GM12878 (cell line): Measurements from ENCODE around the gene VANGL1. TPM values are rescaled to one million over a fixed set of nuclear protein-coding genes. Genes with fewer than 3 reads are reported as not detected.

Source experiments
- ATAC-seq: fragments of 200-7000 bp; cut with Tn5 transposase; 3 replicates; pipeline ENCODE4 v1.9.1; 2020; ENCODE audit warnings: mild to moderate bottlenecking, moderate library complexity
- BruUV-seq: library from RNA; stranded (reverse); fragments of 400-500 nt; replicated peaks from 2 replicates; lab custom pipeline; 2021; lab: Mats Ljungman, UMichigan
- CTCF ChIA-PET: fragments of 300-600 bp; sonication (Branson Sonifier 250); formaldehyde crosslinking; extraction: SDS; loops from one replicate; lab custom pipeline; 2021; ENCODE audit warnings: inconsistent platforms; lab: Yijun Ruan, JAX
- POLR2A ChIA-PET: fragments of 350-600 bp; formaldehyde crosslinking; extraction: SDS; loops from one replicate; lab custom pipeline; 2021; ENCODE audit warnings: inconsistent platforms; lab: Charles Lee
- RAD21 ChIA-PET: fragments of 300-600 bp; sonication (Branson Sonifier 250); formaldehyde crosslinking; loops from one replicate; lab custom pipeline; 2023; ENCODE audit warnings: antibody characterized with exemption; ENCODE audit not compliant: unreplicated experiment; lab: Charles Lee
- SMC1A ChIA-PET: fragments of 300-600 bp; sonication (Branson Sonifier 250); formaldehyde crosslinking; loops from one replicate; lab custom pipeline; 2023; ENCODE audit not compliant: unreplicated experiment, uncharacterized antibody; lab: Charles Lee
- DNase-seq: peaks from one replicate; pipeline ENCODE4 v3.0.0-alpha.2; 2011; ENCODE audit warnings: low read depth, low spot score
- FAIRE-seq: peaks from 3 replicates; lab custom pipeline; 2011; peaks lifted over from hg19 to GRCh38; lab: Jason Lieb, UNC
- H2AFZ ChIP-seq: 2 replicates; pipeline ENCODE4 v1.6.0; 2011; ENCODE audit warnings: low read depth, low read length, control low read depth; ENCODE audit not compliant: control insufficient read depth
- H3K27ac ChIP-seq: 2 replicates; pipeline ENCODE4 v1.5.1; 2011; ENCODE audit warnings: control low read depth; ENCODE audit not compliant: control insufficient read depth, insufficient read depth
- H3K27me3 ChIP-seq, 2 experiments: replicated peaks in 1 of 2; 2 replicates each; pipeline versions ENCODE4 v1.6.0 to v1.6.1; 2011; ENCODE audit warnings: low read length in 1 of 2; ENCODE audit not compliant: control insufficient read depth in 2 of 2, insufficient read depth in 2 of 2
- H3K36me3 ChIP-seq, 2 experiments: 2 replicates each; pipeline ENCODE4 v1.5.1; 2011; ENCODE audit warnings: low read length in 1 of 2; ENCODE audit not compliant: control insufficient read depth in 2 of 2, insufficient read depth in 2 of 2
- H3K4me1 ChIP-seq: 2 replicates; pipeline ENCODE4 v1.6.1; 2011; ENCODE audit warnings: mild to moderate bottlenecking, low read length, moderate library complexity, mixed read lengths; ENCODE audit not compliant: control insufficient read depth, insufficient read depth
- H3K4me2 ChIP-seq: 2 replicates; pipeline ENCODE4 v1.6.0; 2011; ENCODE audit warnings: control low read depth; ENCODE audit not compliant: control insufficient read depth, insufficient read depth
- H3K4me3 ChIP-seq: fragments of 200-600 bp; sonication (generic); 2 replicates; pipeline ENCODE4 v1.5.1; 2016
- H3K79me2 ChIP-seq: 2 replicates; pipeline ENCODE4 v1.6.0; 2011; ENCODE audit warnings: low read length; ENCODE audit not compliant: control insufficient read depth, insufficient read depth
- H3K9ac ChIP-seq: 2 replicates; pipeline ENCODE4 v1.8.0; 2011; ENCODE audit warnings: low read length, control low read depth, mixed read lengths; ENCODE audit not compliant: control insufficient read depth, insufficient read depth
- H3K9me3 ChIP-seq: replicated peaks from 3 replicates; pipeline ENCODE4 v1.5.1; 2011; ENCODE audit warnings: mild to moderate bottlenecking, low read length; ENCODE audit not compliant: control insufficient read depth, insufficient read depth
- H4K20me1 ChIP-seq: 2 replicates; pipeline ENCODE4 v1.6.0; 2011; ENCODE audit not compliant: control insufficient read depth, insufficient read depth
- ATF3 ChIP-seq: IDR thresholded peaks from 2 replicates; pipeline ENCODE4 v1.6.1; 2011; ENCODE audit warnings: low read depth, mild to moderate bottlenecking, low read length, moderate library complexity, borderline replicate concordance; ENCODE audit errors: extremely low read depth
- CHD2 ChIP-seq: IDR thresholded peaks from 2 replicates; pipeline ENCODE4 v1.6.1; 2011; ENCODE audit warnings: low read depth, low read length, improper control_type of control experiment, borderline replicate concordance
- ESRRA ChIP-seq: IDR thresholded peaks from 2 replicates; pipeline ENCODE4 v1.6.1; 2012; ENCODE audit warnings: mild to moderate bottlenecking, low read length, improper control_type of control experiment
- FOS ChIP-seq: IDR thresholded peaks from 3 replicates; pipeline ENCODE4 v1.6.1; 2011; ENCODE audit warnings: borderline replicate concordance; ENCODE audit not compliant: insufficient read length; ENCODE audit errors: extremely low read depth
- HDAC2 ChIP-seq: fragments of 200-600 bp; sonication (generic); IDR thresholded peaks from 2 replicates; pipeline ENCODE4 v1.6.1; 2017
- IRF5 ChIP-seq: fragments of 450-650 bp; IDR thresholded peaks from 2 replicates; pipeline ENCODE4 v1.6.1; 2017; ENCODE audit warnings: borderline replicate concordance
- NBN ChIP-seq: fragments of 450-650 bp; IDR thresholded peaks from 2 replicates; pipeline ENCODE4 v1.6.1; 2016
- RAD21 ChIP-seq: IDR thresholded peaks from 2 replicates; pipeline ENCODE4 v1.6.1; 2011; ENCODE audit warnings: mild to moderate bottlenecking, low read depth, low read length, moderate library complexity; ENCODE audit not compliant: insufficient read depth
- RB1 ChIP-seq: fragments of 450-650 bp; formaldehyde crosslinking; IDR thresholded peaks from 2 replicates; pipeline ENCODE4 v1.6.1; 2017; ENCODE audit warnings: mild to moderate bottlenecking, borderline replicate concordance
- SIN3A ChIP-seq: IDR thresholded peaks from 2 replicates; pipeline ENCODE4 v1.6.1; 2012; ENCODE audit warnings: low read depth, low read length, improper control_type of control experiment
- SMARCA5 ChIP-seq: fragments of 450-650 bp; IDR thresholded peaks from 2 replicates; pipeline ENCODE4 v1.6.1; 2017; ENCODE audit warnings: mild to moderate bottlenecking
- SREBF1 ChIP-seq: IDR thresholded peaks from 2 replicates; pipeline ENCODE4 v1.6.1; 2012; ENCODE audit warnings: mild to moderate bottlenecking, low read length
- TAF1 ChIP-seq: IDR thresholded peaks from 2 replicates; pipeline ENCODE4 v1.6.1; 2011; ENCODE audit warnings: mild to moderate bottlenecking, low read depth, low read length, borderline replicate concordance
- ZBED1 ChIP-seq: IDR thresholded peaks from 2 replicates; pipeline ENCODE4 v1.6.1; 2016; ENCODE audit warnings: borderline replicate concordance
- WGBS: methylation state at CpG from one replicate; pipeline ENCODE4 v1.1.6; 2016; ENCODE audit warnings: low lambda C conversion rate; ENCODE audit not compliant: insufficient replicate concordance, insufficient coverage; ENCODE audit errors: missing lambda C conversion rate; 5-methylcytosine and 5-hydroxymethylcytosine counted together
- in situ Hi-C: fragments of 300-500 bp; cut with MboI; formaldehyde crosslinking; loops from 9 replicates; pipeline ENCODE4 v1.14.3; 2018; ENCODE audit warnings: mixed read lengths
- intact Hi-C: fragments of 100-400 bp; cut with micrococcal nuclease; formaldehyde crosslinking; loops from one replicate; pipeline ENCODE4 v1.14.2; 2022; ENCODE audit not compliant: unreplicated experiment
- polyA plus RNA-seq, 11 experiments: library from polyadenylated mRNA; depleted of rRNA in 4 of 11; unstranded in 6 of 11; stranded (reverse) in 5 of 11; fragments of >200 nt; fragmentation: Nextera tagmentation in 4 of 11; fragmentation: Illumina TruSeq in 1 of 11; extraction: Ambion mirVana in 4 of 11; extraction: Trizol in 1 of 11; gene quantifications; 1 replicate in 1 of 11; 2 replicates in 10 of 11; pipeline versions ENCODE4 v1.2.1 to v1.2.3, GENCODE V29; 2011 to 2016; ENCODE audit warnings: inconsistent platforms in 2 of 11, missing spikeins in 2 of 11, low read depth in 1 of 11
- total RNA-seq, 4 experiments: library from RNA; depleted of rRNA in 3 of 4; stranded (reverse); fragments of >200 nt in 3 of 4; fragmentation: Illumina TruSeq in 1 of 4; extraction: Trizol in 1 of 4; gene quantifications; 2 replicates each; pipeline versions ENCODE4 v1.2.1 to v1.2.3, GENCODE V29; 2013 to 2021
- TF ChIP-seq, protein P1 (sequence below): IDR thresholded peaks from 2 replicates; pipeline ENCODE4 v1.6.1; 2011; ENCODE audit warnings: low read depth, low read length, improper control_type of control experiment, borderline replicate concordance
- TF ChIP-seq, protein P2 (sequence below): fragments of 450-650 bp; IDR thresholded peaks from 2 replicates; pipeline ENCODE4 v1.6.1; 2017; ENCODE audit warnings: antibody characterized with exemption, mild to moderate bottlenecking, moderate library complexity
- TF ChIP-seq, protein P3 (sequence below): IDR thresholded peaks from 2 replicates; pipeline ENCODE4 v1.6.1; 2012; ENCODE audit warnings: mild to moderate bottlenecking, low read depth, low read length

The VANGL1 gene
- total and polyA plus RNA-seq, 10 of the 15 experiments (the other 5 are each of a cell fraction or from before 2014, with no cell fraction given), result 0.71 to 12.9 (median 6.3) TPM

- H3K9ac ChIP-seq, result no peak overlapping the region
- no peaks in the 10 kb centered on the region for H3K9me3 ChIP-seq
- H3K4me3 ChIP-seq, result no peak overlapping the region
- SMC1A ChIA-PET, result no interaction called here
- in situ Hi-C loops, result no loop called here
- POLR2A ChIA-PET, result no interaction called here
- H3K4me2 ChIP-seq, result no peak overlapping the region
- H3K36me3 ChIP-seq, result no peaks in the 10 kb centered on the region
- no peaks in the 10 kb centered on the region for H3K27me3 ChIP-seq
- no peak overlapping the region for H2AFZ ChIP-seq
- no TSS peak for BruUV-seq
- no peak overlapping the region for H3K27ac ChIP-seq
- RAD21 ChIA-PET, result no interaction called here
- H4K20me1 ChIP-seq, result no peaks in the 10 kb centered on the region
- intact Hi-C loops, result no loop called here
- peaks cover 13% of the 10 kb centered on the region for H3K4me1 ChIP-seq
- no peaks in the 10 kb centered on the region for H3K79me2 ChIP-seq
- 82% methylated on average over 7 of the region's 7 CpGs for WGBS
- CTCF ChIA-PET, result interaction anchor here (1.0 to 1.4 kb wide), 4 partner anchors 10 to 44 kb away, joined by 3 to 6 read pairs (median 5); no protein-coding TSS in a partner anchor
- DNase-seq (no peak), FAIRE-seq (no peak), ATAC-seq (no peak)
- TF ChIP-seq ATF3 (no peak), HDAC2 (no peak), SMARCA5 (no peak), SREBF1 (no peak), TAF1 (no peak), SIN3A (no peak), CHD2 (no peak), ZBED1 (no peak), ESRRA (no peak), RAD21 (no peak), RB1 (no peak), IRF5 (no peak), FOS (no peak), NBN (no peak)
- TF ChIP-seq, protein P1, sequence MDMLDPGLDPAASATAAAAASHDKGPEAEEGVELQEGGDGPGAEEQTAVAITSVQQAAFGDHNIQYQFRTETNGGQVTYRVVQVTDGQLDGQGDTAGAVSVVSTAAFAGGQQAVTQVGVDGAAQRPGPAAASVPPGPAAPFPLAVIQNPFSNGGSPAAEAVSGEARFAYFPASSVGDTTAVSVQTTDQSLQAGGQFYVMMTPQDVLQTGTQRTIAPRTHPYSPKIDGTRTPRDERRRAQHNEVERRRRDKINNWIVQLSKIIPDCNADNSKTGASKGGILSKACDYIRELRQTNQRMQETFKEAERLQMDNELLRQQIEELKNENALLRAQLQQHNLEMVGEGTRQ, result no peak
- TF ChIP-seq, protein P2, sequence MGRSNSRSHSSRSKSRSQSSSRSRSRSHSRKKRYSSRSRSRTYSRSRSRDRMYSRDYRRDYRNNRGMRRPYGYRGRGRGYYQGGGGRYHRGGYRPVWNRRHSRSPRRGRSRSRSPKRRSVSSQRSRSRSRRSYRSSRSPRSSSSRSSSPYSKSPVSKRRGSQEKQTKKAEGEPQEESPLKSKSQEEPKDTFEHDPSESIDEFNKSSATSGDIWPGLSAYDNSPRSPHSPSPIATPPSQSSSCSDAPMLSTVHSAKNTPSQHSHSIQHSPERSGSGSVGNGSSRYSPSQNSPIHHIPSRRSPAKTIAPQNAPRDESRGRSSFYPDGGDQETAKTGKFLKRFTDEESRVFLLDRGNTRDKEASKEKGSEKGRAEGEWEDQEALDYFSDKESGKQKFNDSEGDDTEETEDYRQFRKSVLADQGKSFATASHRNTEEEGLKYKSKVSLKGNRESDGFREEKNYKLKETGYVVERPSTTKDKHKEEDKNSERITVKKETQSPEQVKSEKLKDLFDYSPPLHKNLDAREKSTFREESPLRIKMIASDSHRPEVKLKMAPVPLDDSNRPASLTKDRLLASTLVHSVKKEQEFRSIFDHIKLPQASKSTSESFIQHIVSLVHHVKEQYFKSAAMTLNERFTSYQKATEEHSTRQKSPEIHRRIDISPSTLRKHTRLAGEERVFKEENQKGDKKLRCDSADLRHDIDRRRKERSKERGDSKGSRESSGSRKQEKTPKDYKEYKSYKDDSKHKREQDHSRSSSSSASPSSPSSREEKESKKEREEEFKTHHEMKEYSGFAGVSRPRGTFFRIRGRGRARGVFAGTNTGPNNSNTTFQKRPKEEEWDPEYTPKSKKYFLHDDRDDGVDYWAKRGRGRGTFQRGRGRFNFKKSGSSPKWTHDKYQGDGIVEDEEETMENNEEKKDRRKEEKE, result no peak
- TF ChIP-seq, protein P3, sequence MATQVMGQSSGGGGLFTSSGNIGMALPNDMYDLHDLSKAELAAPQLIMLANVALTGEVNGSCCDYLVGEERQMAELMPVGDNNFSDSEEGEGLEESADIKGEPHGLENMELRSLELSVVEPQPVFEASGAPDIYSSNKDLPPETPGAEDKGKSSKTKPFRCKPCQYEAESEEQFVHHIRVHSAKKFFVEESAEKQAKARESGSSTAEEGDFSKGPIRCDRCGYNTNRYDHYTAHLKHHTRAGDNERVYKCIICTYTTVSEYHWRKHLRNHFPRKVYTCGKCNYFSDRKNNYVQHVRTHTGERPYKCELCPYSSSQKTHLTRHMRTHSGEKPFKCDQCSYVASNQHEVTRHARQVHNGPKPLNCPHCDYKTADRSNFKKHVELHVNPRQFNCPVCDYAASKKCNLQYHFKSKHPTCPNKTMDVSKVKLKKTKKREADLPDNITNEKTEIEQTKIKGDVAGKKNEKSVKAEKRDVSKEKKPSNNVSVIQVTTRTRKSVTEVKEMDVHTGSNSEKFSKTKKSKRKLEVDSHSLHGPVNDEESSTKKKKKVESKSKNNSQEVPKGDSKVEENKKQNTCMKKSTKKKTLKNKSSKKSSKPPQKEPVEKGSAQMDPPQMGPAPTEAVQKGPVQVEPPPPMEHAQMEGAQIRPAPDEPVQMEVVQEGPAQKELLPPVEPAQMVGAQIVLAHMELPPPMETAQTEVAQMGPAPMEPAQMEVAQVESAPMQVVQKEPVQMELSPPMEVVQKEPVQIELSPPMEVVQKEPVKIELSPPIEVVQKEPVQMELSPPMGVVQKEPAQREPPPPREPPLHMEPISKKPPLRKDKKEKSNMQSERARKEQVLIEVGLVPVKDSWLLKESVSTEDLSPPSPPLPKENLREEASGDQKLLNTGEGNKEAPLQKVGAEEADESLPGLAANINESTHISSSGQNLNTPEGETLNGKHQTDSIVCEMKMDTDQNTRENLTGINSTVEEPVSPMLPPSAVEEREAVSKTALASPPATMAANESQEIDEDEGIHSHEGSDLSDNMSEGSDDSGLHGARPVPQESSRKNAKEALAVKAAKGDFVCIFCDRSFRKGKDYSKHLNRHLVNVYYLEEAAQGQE, result no peak
Measured at GRCh38 chr1:115727706-115728249, 86.0 kb downstream of the VANGL1 start.
